Mucosa of gallbladder (tissue), 1 donor: Measurements from ENCODE around the gene PSMA7. TPM values are rescaled to one million over a fixed set of nuclear protein-coding genes. Genes with fewer than 3 reads are reported as not detected.

Experiments used
- DNase-seq: peaks from one replicate; pipeline ENCODE4 v3.0.0-alpha.2; 2020; ENCODE audit warnings: low spot score
- total RNA-seq: library from RNA; stranded (reverse); gene quantifications from one replicate; pipeline ENCODE4 v1.2.1, GENCODE V29; 2021
- donor health status: DM: no; HTN: no; CAD: no.

PSMA7 gene
- total RNA-seq, 1 donor from 2014 or later, result 189 TPM

GRCh38 chr20:62171245-62171644 lies 28.1 kb upstream of the PSMA7 start:
- no peak for DNase-seq

- DNase-seq, result no peak
Measured at GRCh38 chr20:62170536-62170935, 27.3 kb upstream of the PSMA7 start.

- DNase-seq, result no peak
Measured at GRCh38 chr20:62168890-62169435, 25.8 kb upstream of the PSMA7 start.

- DNase-seq, result no peak
Measured at GRCh38 chr20:62168061-62168460, 24.9 kb upstream of the PSMA7 start.

- no peak for DNase-seq
Measured at GRCh38 chr20:62167474-62167873, 24.3 kb upstream of the PSMA7 start.

- DNase-seq, result no peak
Measured at GRCh38 chr20:62165762-62166399, 22.7 kb upstream of the PSMA7 start.

- DNase-seq, result no peak
Measured at GRCh38 chr20:62164879-62165761, 21.9 kb upstream of the PSMA7 start.

GRCh38 chr20:62163986-62164762 lies 21.0 kb upstream of the PSMA7 start:
- DNase-seq, result no peak

GRCh38 chr20:62163485-62163865 lies 20.3 kb upstream of the PSMA7 start:
- DNase-seq, result no peak

GRCh38 chr20:62162765-62163484 lies 19.7 kb upstream of the PSMA7 start:
- DNase-seq, result no peak

- no peak for DNase-seq
Measured at GRCh38 chr20:62161347-62161746, 18.2 kb upstream of the PSMA7 start.

- DNase-seq, result no peak
Measured at GRCh38 chr20:62160876-62161275, 17.7 kb upstream of the PSMA7 start.

- no peak for DNase-seq
Measured at GRCh38 chr20:62160253-62160652, 17.1 kb upstream of the PSMA7 start.

GRCh38 chr20:62159839-62160238 lies 16.6 kb upstream of the PSMA7 start:
- DNase-seq, result no peak

- no peak for DNase-seq
Measured at GRCh38 chr20:62159052-62159451, 15.9 kb upstream of the PSMA7 start.

GRCh38 chr20:62158541-62158940 lies 15.3 kb upstream of the PSMA7 start:
- DNase-seq, result no peak

GRCh38 chr20:62158088-62158400 lies 14.8 kb upstream of the PSMA7 start:
- no peak for DNase-seq

- DNase-seq, result no peak
Measured at GRCh38 chr20:62157387-62158087, 14.3 kb upstream of the PSMA7 start.

- DNase-seq, result peak; percentile 46
Measured at GRCh38 chr20:62156592-62157386, 13.6 kb upstream of the PSMA7 start.

GRCh38 chr20:62156254-62156556 lies 13.0 kb upstream of the PSMA7 start:
- DNase-seq, result no peak
